HepG2 (cell line): Measurements from ENCODE around the gene DLST. TPM values are rescaled to one million over a fixed set of nuclear protein-coding genes. Genes with fewer than 3 reads are reported as not detected.

Experiments used
- ATAC-seq: fragments of 200-7000 bp; cut with Tn5 transposase; 3 replicates; pipeline ENCODE4 v1.9.1; 2020; ENCODE audit warnings: mild to moderate bottlenecking, moderate library complexity
- BruUV-seq: library from RNA; stranded (reverse); fragments of 400-500 nt; replicated peaks from 2 replicates; lab custom pipeline; 2021; lab: Mats Ljungman, UMichigan
- CTCF ChIA-PET: fragments of 300-600 bp; formaldehyde crosslinking; extraction: SDS; loops from one replicate; lab custom pipeline; 2021; ENCODE audit warnings: low total read pairs, inconsistent platforms, low intra/inter-chr PET ratio; lab: Yijun Ruan, JAX
- POLR2A ChIA-PET: fragments of 350-600 bp; sonication (Branson Sonifier 250); formaldehyde crosslinking; loops from one replicate; lab custom pipeline; 2020; ENCODE audit warnings: antibody characterized with exemption, inconsistent platforms; lab: Yijun Ruan, JAX
- DNase-seq: peaks from one replicate; pipeline ENCODE4 v3.0.0-alpha.2; 2015; ENCODE audit warnings: low spot score
- FAIRE-seq: peaks from 3 replicates; lab custom pipeline; 2011; peaks lifted over from hg19 to GRCh38; lab: Jason Lieb, UNC
- H2AFZ ChIP-seq: one replicate; pipeline ENCODE4 v1.6.1; 2011; ENCODE audit warnings: low read length, inconsistent platforms
- H3K27ac ChIP-seq: fragments of 300-600 bp; 3 replicates; pipeline ENCODE4 v1.8.0; 2011; ENCODE audit warnings: mixed run types, mild to moderate bottlenecking, mixed read lengths, low read length, inconsistent platforms; ENCODE audit not compliant: insufficient read depth; ENCODE audit errors: extremely low read length
- H3K27me3 ChIP-seq, 2 experiments: fragments of 200-600 bp in 1 of 2; 2 replicates in 1 of 2; 3 replicates in 1 of 2; pipeline versions ENCODE4 v1.6.0 to v1.8.0; 2011; ENCODE audit warnings: low read length in 2 of 2, mild to moderate bottlenecking in 2 of 2, moderate library complexity in 2 of 2, inconsistent platforms in 1 of 2; ENCODE audit not compliant: insufficient read depth in 2 of 2, control insufficient read depth in 1 of 2
- H3K36me3 ChIP-seq, 2 experiments: fragments of 200-600 bp in 1 of 2; replicated peaks in 1 of 2; 2 replicates in 1 of 2; 3 replicates in 1 of 2; pipeline versions ENCODE4 v1.5.1 to v1.8.0; 2011; ENCODE audit warnings: low read length in 2 of 2, inconsistent platforms in 1 of 2; ENCODE audit not compliant: insufficient read depth in 2 of 2, control insufficient read depth in 1 of 2
- H3K4me1 ChIP-seq: 2 replicates; pipeline ENCODE4 v1.5.1; 2012; ENCODE audit warnings: low read length, inconsistent platforms; ENCODE audit not compliant: insufficient read depth
- H3K4me2 ChIP-seq: 2 replicates; pipeline ENCODE4 v1.6.0; 2011; ENCODE audit warnings: low read depth, low read length, inconsistent platforms
- H3K4me3 ChIP-seq, 3 experiments: fragments of 200-600 bp in 1 of 3; sonication (generic), shearing (Covaris generic) in 1 of 3; replicated peaks in 1 of 3; 2 replicates each; pipeline ENCODE4 v1.5.1; 2011 to 2016; ENCODE audit warnings: low read length in 3 of 3, inconsistent platforms in 2 of 3, low read depth in 2 of 3, mild to moderate bottlenecking in 2 of 3, control low read depth in 1 of 3, mixed read lengths in 1 of 3; ENCODE audit not compliant: insufficient read depth in 1 of 3
- H3K79me2 ChIP-seq: one replicate; pipeline ENCODE4 v1.6.1; 2011; ENCODE audit warnings: low read length, inconsistent platforms; ENCODE audit not compliant: insufficient read depth
- H3K9ac ChIP-seq: 2 replicates; pipeline ENCODE4 v1.6.0; 2011; ENCODE audit warnings: mild to moderate bottlenecking, low read depth, low read length, inconsistent platforms; ENCODE audit not compliant: insufficient read depth
- H3K9me3 ChIP-seq: 2 replicates; pipeline ENCODE4 v1.5.1; 2012; ENCODE audit warnings: mild to moderate bottlenecking, low read length
- H4K20me1 ChIP-seq: 2 replicates; pipeline ENCODE4 v1.6.0; 2011; ENCODE audit warnings: inconsistent platforms, mild to moderate bottlenecking, low read length, moderate library complexity; ENCODE audit not compliant: insufficient read depth
- RBM22 ChIP-seq: fragments of 200-400 bp; formaldehyde crosslinking; optimal IDR thresholded peaks from 2 replicates; pipeline ENCODE3; 2017; ENCODE audit warnings: mild to moderate bottlenecking, low read length, moderate library complexity
- ZC3H13 ChIP-seq: sonication (generic); formaldehyde crosslinking; IDR thresholded peaks from 2 replicates; pipeline ENCODE4 v1.8.1; 2023; ENCODE audit warnings: mild to moderate bottlenecking, missing genetic modification reagents, moderate library complexity
- ZFAT ChIP-seq: sonication (generic); formaldehyde crosslinking; conservative IDR thresholded peaks from 2 replicates; pipeline ENCODE4 v1.8.1; 2023; ENCODE audit warnings: missing genetic modification reagents, inconsistent platforms
- ZFYVE20 ChIP-seq: sonication (generic); formaldehyde crosslinking; IDR thresholded peaks from 2 replicates; pipeline ENCODE4 v1.8.0; 2023; ENCODE audit warnings: low read depth, mild to moderate bottlenecking, moderate library complexity, missing genetic modification reagents, borderline replicate concordance
- ZNF558 ChIP-seq: sonication (generic); formaldehyde crosslinking; IDR thresholded peaks from 2 replicates; pipeline ENCODE4 v1.9.0; 2022; ENCODE audit warnings: mild to moderate bottlenecking, missing genetic modification reagents, borderline replicate concordance
- WGBS: methylation state at CpG from one replicate; pipeline ENCODE4 v1.1.6; 2017; ENCODE audit warnings: low lambda C conversion rate; 5-methylcytosine and 5-hydroxymethylcytosine counted together
- in situ Hi-C: cut with HindIII; loops from 2 replicates; pipeline ENCODE4 v1.10.0; 2017; ENCODE audit warnings: low pct_unique_long_range_greater_than_20kb; ENCODE audit not compliant: extremely low pct_ligation_motif_present
- intact Hi-C: fragments of 100-400 bp; cut with micrococcal nuclease; formaldehyde crosslinking; loops from one replicate; pipeline ENCODE4 v1.10.0; 2022; ENCODE audit not compliant: unreplicated experiment
- polyA plus RNA-seq, 8 experiments: library from polyadenylated mRNA; depleted of rRNA in 3 of 8; stranded (reverse) in 7 of 8; unstranded in 1 of 8; fragments of >200 nt; fragmentation: Illumina TruSeq in 4 of 8; extraction: Trizol in 4 of 8; gene quantifications; 2 replicates each; pipeline versions ENCODE4 v1.2.1 to v1.2.3, GENCODE V29; 2011 to 2016; ENCODE audit warnings: low read depth in 4 of 8, missing spikeins in 1 of 8, mixed read lengths in 1 of 8; ENCODE audit not compliant: insufficient read depth in 1 of 8
- total RNA-seq, 5 experiments: library from RNA; depleted of rRNA; stranded (reverse); fragments of >200 nt; fragmentation: Illumina TruSeq; extraction: Trizol; gene quantifications; 2 replicates each; pipeline ENCODE4 v1.2.3, GENCODE V29; 2016; ENCODE audit warnings: low read depth in 1 of 5

The DLST gene
- total and polyA plus RNA-seq, 2 of the 13 experiments (the other 11 are each of a cell fraction or from before 2014, with no cell fraction given) = 56.5 to 94.3 TPM

DNA sequence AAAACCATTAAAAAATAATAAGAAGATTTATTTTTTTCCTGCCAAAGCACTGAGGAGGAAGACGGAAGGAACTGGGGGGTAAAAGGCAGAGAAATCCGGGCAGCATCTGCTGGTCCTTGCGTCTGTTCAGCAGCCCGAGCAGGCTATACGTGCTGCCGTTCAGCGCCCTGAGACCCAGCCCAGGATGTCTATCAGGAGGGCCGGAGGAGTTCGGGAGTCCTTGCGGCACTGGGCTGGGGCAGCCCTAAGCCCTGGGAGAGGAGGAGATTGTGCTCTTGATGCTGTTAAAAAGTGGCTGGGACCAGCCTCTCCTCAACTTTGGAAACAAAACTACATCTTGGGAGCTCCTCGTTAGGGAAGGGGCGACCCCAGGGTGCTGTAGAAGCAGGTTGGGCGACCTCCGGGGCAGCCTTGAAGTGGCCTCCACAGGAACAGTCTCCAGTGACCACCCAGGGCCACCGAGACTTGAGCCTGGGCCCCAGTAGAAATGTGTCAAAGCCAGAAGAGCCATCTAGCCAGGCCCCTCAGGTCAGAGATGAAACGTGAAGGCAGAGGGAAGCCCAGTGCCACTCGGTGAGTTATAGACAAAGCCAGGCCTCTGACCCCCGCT lies 59.3 kb downstream of the DLST start:
- Histone ChIP-seq H2AFZ (no peak overlapping the region), H3K9me3 (no peaks in the 10 kb centered on the region), H3K79me2 (no peaks in the 10 kb centered on the region), H3K36me3 (peaks cover 8 to 25% of the 10 kb centered on the region in 2 experiments; a peak in 4 of 5 replicates), H3K4me2 (no peak overlapping the region), H3K27me3 (no peaks in the 10 kb centered on the region), H3K4me3 (no peak overlapping the region), H3K27ac (no peak overlapping the region), H3K4me1 (peaks cover 23% of the 10 kb centered on the region), H4K20me1 (no peaks in the 10 kb centered on the region; the same call in 1 of the 2 replicates), H3K9ac (no peak overlapping the region)
- POLR2A ChIA-PET = interaction anchor here (0.6 to 1.4 kb wide), 2 partner anchors 10 to 62 kb away, joined by 4 to 5 read pairs; no protein-coding TSS in a partner anchor
- no peak for ATAC-seq
- 96% methylated on average over 14 of the region's 18 CpGs for WGBS
- in situ Hi-C loops = no loop called here
- intact Hi-C loops = no loop called here
- no TSS peak for BruUV-seq
- no peak for FAIRE-seq
- no peak for DNase-seq
- CTCF ChIA-PET = no interaction called here
- TF ChIP-seq RBM22 (peak; percentile 14), ZC3H13 (CRISPR knock-in tag) (0 out of 2 replicates have a peak, but pooled peaks have one; percentile 34), ZFAT (CRISPR knock-in tag) (no peak), ZNF558 (CRISPR knock-in tag) (no peak)

DNA sequence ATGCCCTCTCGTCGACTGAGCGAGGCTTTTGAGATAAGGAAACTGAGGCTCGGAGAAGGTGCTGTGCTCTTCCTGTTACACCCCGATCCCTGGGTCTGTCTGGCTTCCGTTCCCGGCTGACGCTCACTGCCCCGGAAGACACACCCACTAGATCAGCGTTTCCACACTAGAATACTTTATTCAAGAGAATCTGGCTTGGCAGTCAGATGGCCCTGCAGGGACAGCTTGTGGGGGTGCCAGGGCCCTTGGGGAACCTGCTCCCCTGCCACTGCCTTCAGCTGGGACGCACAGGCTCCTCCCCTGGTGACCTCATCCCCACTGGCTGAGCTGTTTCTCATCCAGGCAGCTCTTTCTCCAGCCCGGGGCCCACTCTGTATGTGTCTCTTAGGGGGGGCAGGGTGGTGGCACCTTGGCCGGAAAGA lies 60.0 kb downstream of the DLST start:
- ATAC-seq = no peak
- POLR2A ChIA-PET = no interaction called here

More for the DNA sequence above, 60.0 kb downstream of the DLST start:
- no peak for DNase-seq
- FAIRE-seq = no peak
- peaks cover 9 to 25% of the 10 kb centered on the region in 2 experiments; a peak in 4 of 5 replicates for H3K36me3 ChIP-seq
- in situ Hi-C loops = no loop called here
- no peaks in the 10 kb centered on the region; the same call in 1 of the 2 replicates for H4K20me1 ChIP-seq
- no TSS peak for BruUV-seq
- H3K9ac ChIP-seq = no peak overlapping the region
- no peaks in the 10 kb centered on the region for H3K9me3 ChIP-seq
- H3K27ac ChIP-seq = no peak overlapping the region
- H2AFZ ChIP-seq = no peak overlapping the region
- no peaks in the 10 kb centered on the region for H3K27me3 ChIP-seq
- CTCF ChIA-PET = no interaction called here
- 82% methylated on average over 5 of the region's 13 CpGs for WGBS
- H3K4me2 ChIP-seq = no peak overlapping the region
- intact Hi-C loops = no loop called here
- no peaks in the 10 kb centered on the region for H3K79me2 ChIP-seq
- TF ChIP-seq ZFYVE20 (CRISPR knock-in tag) = no peak
- H3K4me3 ChIP-seq = no peak overlapping the region
- peaks cover 30% of the 10 kb centered on the region for H3K4me1 ChIP-seq
